Pancreas (tissue), 10 donors: ENCODE measurements around the gene GALNT9. TPM values are rescaled to one million over a fixed set of nuclear protein-coding genes. Genes with fewer than 3 reads are reported as not detected.

Source experiments
- ATAC-seq, 4 donors: fragments of 200-7000 bp; cut with Tn5 transposase; one replicate each; pipeline versions ENCODE4 v1.8.0 to v1.9.1; 2020; ENCODE audit warnings: mild to moderate bottlenecking in 4 of 4, moderate library complexity in 4 of 4
- DNase-seq, 6 donors: peaks; one replicate each; pipeline ENCODE4 v3.0.0-alpha.2; 2020
- FAIRE-seq: peaks from 2 replicates; lab custom pipeline; 2012; peaks lifted over from hg19 to GRCh38; lab: Jason Lieb, UNC
- H3K27ac ChIP-seq, 4 donors: fragments of 200-600 bp; sonication (generic); 1 replicate in 3 of 4; 2 replicates in 1 of 4; pipeline versions ENCODE4 v1.5.0 to v1.8.0; 2020
- H3K27me3 ChIP-seq, 4 donors: fragments of 200-600 bp; one replicate each; pipeline ENCODE4 v1.8.0; 2021
- H3K36me3 ChIP-seq, 3 donors: fragments of 200-600 bp; sonication (generic) in 1 of 3; one replicate each; pipeline versions ENCODE4 v1.5.0 to v1.8.0; 2020 to 2021
- H3K4me1 ChIP-seq, 3 donors: fragments of 200-600 bp; one replicate each; pipeline ENCODE4 v1.8.0; 2021
- H3K4me3 ChIP-seq, 4 donors: fragments of 200-600 bp; sonication (generic) in 2 of 4; one replicate each; pipeline versions ENCODE4 v1.5.0 to v1.8.0; 2020 to 2021
- H3K9me3 ChIP-seq, 4 donors: fragments of 200-600 bp; one replicate each; pipeline ENCODE4 v1.8.0; 2021
- WGBS, 2 donors: extraction: QIAGEN DNeasy Blood & Tissue Kit; methylation state at CpG; one replicate each; pipeline ENCODE4 v1.1.7; 2013; 5-methylcytosine and 5-hydroxymethylcytosine counted together
- intact Hi-C, 3 donors: fragments of 100-400 bp; cut with DNase I; formaldehyde crosslinking; loops; one replicate each; pipeline versions ENCODE4 v1.11.1 to v1.14.2; 2022
- polyA plus RNA-seq, 2 donors: library from polyadenylated mRNA; stranded (reverse); fragments of 200-250 nt; gene quantifications; one replicate each; pipeline ENCODE4 v1.2.3, GENCODE V29; 2013
- total RNA-seq, 6 donors: library from RNA; stranded (reverse); fragmentation: NEBNext Ultra II Directional in 4 of 6; extraction: Animal tissue kit (Norgen Biotek cat#: 25700) in 4 of 6; gene quantifications; one replicate each; pipeline versions ENCODE4 v1.2.1 to v1.2.4, GENCODE V29; 2021 to 2023
- TF ChIP-seq, protein P1 (sequence below), 4 donors: fragments of 200-600 bp; sonication (generic) in 3 of 4; IDR thresholded peaks; one replicate each; pipeline versions ENCODE4 v1.5.0 to v1.8.0; 2021; ENCODE audit warnings: antibody characterized with exemption in 4 of 4
- donor health status: healthy with polysubstance abuse.
- donor health status: DM: no; HTN: no; CAD: no; lungs with moderate emphysema.
- donor health status: DM: no; HTN: no; CAD: no.
- donor health status: control.
- donor health status: control.
- donor health status: Bipolar disorder and iron deficiency.
- donor health status: DM: yes; HTN: yes; CAD: no.
- donor health status: DM: no; HTN: no; CAD: no.
- donor health status: DM: no; HTN: no; CAD: no.
- donor health status: DM: yes; HTN: yes; CAD: no.

GALNT9 gene
- total and polyA plus RNA-seq, 8 donors = 0.09 to 0.46 (median 0.25) TPM; not detected in 5

DNA sequence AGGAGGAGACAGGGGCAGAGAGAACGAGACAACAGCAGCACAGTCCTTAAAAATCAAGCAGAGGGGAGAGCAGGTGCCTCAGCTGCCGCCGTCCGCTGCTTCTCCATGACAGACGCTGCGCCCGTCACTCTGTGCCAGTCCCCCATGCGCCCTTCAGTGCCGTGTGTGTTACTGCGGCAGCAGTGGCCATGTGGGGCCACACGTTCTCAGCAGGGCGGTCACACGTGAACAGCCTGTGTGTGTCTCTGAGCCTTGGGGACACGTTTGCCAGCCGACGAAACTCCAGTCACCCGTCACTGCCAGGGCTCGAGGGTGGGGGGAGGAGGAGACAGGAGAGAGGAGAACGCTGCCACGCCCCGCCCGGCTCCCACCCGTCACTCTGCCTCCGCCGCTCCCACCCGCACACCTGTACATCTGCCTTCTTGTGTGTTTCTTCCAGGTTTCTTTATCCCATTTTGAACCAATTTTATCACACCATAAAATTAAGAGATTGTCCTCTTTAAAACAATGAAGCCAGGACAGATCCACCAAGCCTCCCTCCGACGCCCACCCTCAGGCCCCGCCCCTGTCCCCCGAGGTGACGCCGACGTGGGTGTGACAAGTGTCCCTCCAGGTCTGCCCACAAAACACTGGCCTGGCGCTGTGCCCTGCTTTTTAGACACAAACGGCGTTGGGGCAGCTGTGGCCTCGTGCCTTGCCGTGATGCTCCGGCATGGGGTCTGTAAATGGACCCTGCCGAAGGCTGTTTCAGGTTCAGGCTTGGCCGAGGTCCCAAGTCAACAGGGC lies 58.2 kb downstream of the GALNT9 start:
- peak in 1 of 6 donors; percentile 38 for DNase-seq
- Histone ChIP-seq H3K27ac (no peak overlapping the region), H3K4me3 (no peak overlapping the region), H3K4me1 (no peaks in the 10 kb centered on the region), H3K9me3 (no peaks in the 10 kb centered on the region), H3K36me3 (no peaks in the 10 kb centered on the region), H3K27me3 (peaks cover 0 to 20% (median 0%) of the 10 kb centered on the region in 4 donors)
- intact Hi-C loops = no loop called here
- WGBS, 2 donors = 58 to 64% methylated on average over 41 of the region's 41 CpGs
- FAIRE-seq = no peak
- ATAC-seq = no peak
- TF ChIP-seq, protein P1, sequence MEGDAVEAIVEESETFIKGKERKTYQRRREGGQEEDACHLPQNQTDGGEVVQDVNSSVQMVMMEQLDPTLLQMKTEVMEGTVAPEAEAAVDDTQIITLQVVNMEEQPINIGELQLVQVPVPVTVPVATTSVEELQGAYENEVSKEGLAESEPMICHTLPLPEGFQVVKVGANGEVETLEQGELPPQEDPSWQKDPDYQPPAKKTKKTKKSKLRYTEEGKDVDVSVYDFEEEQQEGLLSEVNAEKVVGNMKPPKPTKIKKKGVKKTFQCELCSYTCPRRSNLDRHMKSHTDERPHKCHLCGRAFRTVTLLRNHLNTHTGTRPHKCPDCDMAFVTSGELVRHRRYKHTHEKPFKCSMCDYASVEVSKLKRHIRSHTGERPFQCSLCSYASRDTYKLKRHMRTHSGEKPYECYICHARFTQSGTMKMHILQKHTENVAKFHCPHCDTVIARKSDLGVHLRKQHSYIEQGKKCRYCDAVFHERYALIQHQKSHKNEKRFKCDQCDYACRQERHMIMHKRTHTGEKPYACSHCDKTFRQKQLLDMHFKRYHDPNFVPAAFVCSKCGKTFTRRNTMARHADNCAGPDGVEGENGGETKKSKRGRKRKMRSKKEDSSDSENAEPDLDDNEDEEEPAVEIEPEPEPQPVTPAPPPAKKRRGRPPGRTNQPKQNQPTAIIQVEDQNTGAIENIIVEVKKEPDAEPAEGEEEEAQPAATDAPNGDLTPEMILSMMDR (IDR thresholded peaks at IDR 0.05) = no peak

DNA sequence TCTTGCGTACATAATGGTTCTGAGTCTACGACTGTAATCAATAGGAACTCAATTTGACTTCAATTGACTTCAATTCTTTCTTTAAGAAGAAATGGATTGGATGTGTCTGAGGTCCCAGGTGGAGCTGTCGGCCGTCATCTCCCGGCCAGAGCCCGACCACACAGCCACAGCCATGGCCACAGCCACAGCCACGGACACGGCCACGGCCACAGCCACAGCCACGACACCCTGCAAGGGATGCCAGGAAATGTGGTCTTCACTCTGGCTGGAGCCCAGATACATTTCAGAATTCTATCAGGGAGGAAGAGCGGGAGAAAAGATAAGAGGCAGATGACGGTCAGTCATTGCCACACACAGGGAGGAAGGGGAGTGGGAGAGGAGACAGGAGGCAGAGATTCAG lies 58.9 kb downstream of the GALNT9 start:
- WGBS, 2 donors = 47 to 50% methylated on average over 12 of the region's 12 CpGs
- intact Hi-C loops = no loop called here
- Histone ChIP-seq H3K4me1 (no peaks in the 10 kb centered on the region), H3K27me3 (peaks cover 0 to 13% (median 0%) of the 10 kb centered on the region in 4 donors), H3K4me3 (no peak overlapping the region), H3K9me3 (no peaks in the 10 kb centered on the region), H3K36me3 (no peaks in the 10 kb centered on the region), H3K27ac (no peak overlapping the region)
- ATAC-seq (no peak), DNase-seq (no peak), FAIRE-seq (no peak)
- TF ChIP-seq, protein P1 (IDR thresholded peaks at IDR 0.05) = no peak

DNA sequence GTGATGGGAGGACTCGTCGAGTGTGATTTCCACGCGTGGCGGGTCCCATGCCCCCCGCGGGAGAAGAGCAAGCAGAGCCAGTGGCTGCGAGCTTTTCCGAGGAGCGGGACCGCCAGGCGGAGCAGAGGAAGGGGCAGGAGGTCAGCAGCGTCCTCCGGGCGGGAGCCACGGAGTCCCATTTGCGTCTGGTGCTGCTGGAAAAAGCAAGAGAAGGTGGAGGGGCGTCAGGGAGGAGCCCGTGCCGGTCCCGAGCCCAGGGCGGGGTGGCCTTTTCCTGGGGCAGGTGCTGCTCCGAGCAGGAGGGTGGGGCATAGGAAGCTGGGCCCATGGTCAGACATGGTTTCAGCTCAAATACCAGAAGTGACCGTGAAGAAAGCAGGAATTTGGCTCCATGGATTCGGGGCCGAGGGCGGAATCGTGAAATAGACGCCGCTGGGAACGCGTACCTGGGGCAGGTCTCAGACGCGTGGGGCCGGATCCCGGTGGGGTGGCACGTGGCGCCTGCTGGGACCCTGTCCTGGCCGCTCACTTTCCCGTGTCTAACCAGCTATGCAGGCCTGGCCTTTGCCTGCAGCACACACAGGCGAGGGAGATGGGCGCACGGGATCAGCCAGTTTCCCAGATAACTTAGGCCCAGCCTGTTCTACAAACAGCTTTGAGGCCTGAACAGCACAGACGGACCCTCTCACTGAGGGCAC lies 60.0 kb downstream of the GALNT9 start:
- H3K4me3 ChIP-seq = no peak overlapping the region
- peaks cover 0 to 7% (median 0%) of the 10 kb centered on the region in 4 donors for H3K27me3 ChIP-seq
- no peak overlapping the region for H3K27ac ChIP-seq
- peak in 1 of 6 donors; percentile 38 for DNase-seq
- WGBS, 2 donors = 65 to 73% methylated on average over 42 to 44 of the region's 44 CpGs
- intact Hi-C loops = no loop called here
- no peaks in the 10 kb centered on the region for H3K9me3 ChIP-seq
- H3K4me1 ChIP-seq = no peaks in the 10 kb centered on the region
- TF ChIP-seq, protein P1 (IDR thresholded peaks at IDR 0.05) = no peak
- FAIRE-seq = no peak
- ATAC-seq = no peak
- no peaks in the 10 kb centered on the region for H3K36me3 ChIP-seq

DNA sequence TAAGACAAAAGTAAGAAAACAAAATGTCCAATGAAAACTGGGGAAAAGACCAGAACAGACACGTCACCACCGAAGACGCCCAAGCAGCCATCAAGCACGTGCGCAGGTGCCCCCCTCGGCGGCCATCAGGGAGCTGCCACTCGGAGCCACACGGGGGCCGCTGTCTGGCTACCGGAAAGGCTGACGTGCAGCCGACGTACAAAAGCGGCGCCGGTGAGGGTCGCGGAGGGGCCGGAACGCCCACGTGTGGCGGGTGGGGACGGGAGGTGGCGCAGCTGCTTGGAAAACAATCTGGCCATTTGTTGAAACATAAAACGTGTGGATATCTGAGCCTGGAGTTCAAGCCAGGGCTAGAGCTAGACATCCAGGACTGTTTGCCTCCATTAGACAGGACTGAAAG lies 60.7 kb downstream of the GALNT9 start:
- peak in 1 of 6 donors; percentile 32 for DNase-seq

More for the DNA sequence above, 60.7 kb downstream of the GALNT9 start:
- Histone ChIP-seq H3K36me3 (no peaks in the 10 kb centered on the region), H3K9me3 (no peaks in the 10 kb centered on the region), H3K27ac (no peak overlapping the region), H3K27me3 (peaks cover 0 to 4% (median 0%) of the 10 kb centered on the region in 4 donors), H3K4me1 (no peaks in the 10 kb centered on the region), H3K4me3 (no peak overlapping the region)
- 58 to 66% methylated on average over 26 of the region's 26 CpGs for WGBS, 2 donors
- TF ChIP-seq, protein P1 (IDR thresholded peaks at IDR 0.05) = no peak
- intact Hi-C loops = no loop called here
- no peak for FAIRE-seq
- no peak for ATAC-seq
